H4 (cell line): ENCODE results near the gene GFRA1. TPM values are rescaled to one million over a fixed set of nuclear protein-coding genes. Genes with fewer than 3 reads are reported as not detected.
A peak's percentile ranks its signal among the peaks of the same experiment; 100 is the strongest.

ENCODE experiments used
- DNase-seq: peaks from one replicate; pipeline ENCODE4 v3.0.0-alpha.2; 2015; ENCODE audit warnings: low spot score
- total RNA-seq: library from RNA; depleted of rRNA; stranded (reverse); fragments of >200 nt; shearing (Covaris generic); gene quantifications from 2 replicates; pipeline ENCODE4 v1.2.3, GENCODE V29; 2014

Gene GFRA1
- total RNA-seq, 1 experiment from 2014 or later = 2.6 TPM

DNA sequence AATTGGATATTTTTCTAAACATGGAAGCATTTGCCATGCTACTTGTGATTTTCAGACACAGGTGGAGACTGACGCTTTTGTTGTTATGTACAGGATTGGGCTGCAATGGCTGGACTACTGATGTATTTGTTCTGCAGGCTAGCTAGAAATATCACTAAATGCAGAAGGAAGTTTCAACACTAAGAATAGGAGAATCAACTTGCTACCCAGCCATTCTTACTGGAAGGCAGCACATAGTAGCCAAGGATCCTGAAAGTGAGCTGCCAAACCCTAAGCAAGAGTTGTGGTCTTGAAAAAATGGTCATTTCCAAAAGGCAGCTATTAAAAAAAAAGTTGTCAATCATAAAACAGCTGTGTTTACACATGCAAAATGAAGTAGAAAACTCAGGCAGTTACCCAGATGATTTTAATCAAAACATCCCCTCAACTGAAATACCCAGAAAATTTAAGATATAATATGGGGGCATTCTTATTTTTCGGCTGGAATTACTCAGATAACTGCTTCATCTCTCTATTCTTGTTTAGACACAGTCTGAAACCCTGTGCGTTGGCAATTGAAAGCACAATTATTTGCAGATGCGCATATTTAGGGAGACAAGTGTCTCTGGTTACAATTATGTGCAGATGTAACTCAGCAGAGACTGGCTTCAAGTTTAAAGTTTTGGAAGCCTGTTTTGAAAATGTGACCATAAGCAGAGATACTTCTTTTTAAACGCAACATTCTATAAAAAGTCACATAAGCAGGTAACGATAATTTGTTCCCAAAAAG lies 31.2 kb downstream of the GFRA1 start:
- no peak for DNase-seq

DNA sequence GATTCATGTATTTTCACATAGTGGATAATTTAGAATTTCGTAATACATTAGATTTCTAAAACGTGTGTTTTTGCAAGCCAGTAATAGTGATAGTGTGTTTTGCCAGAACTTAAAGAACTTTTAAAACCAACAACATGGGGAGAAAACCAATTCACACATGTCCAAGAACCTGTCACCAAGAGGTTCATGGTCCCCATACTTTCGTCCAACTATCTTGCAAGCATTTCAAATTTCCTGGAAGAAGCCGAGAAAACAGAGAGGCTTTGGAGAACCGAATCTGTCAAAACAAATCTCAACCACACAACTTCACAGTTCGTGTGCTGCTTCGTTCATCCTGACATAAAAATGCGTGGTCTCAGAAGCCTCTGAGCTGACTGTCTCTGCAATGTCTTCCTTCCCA lies 31.9 kb downstream of the GFRA1 start:
- DNase-seq = no peak

GRCh38 chr10:116240157-116240950 lies 32.7 kb downstream of the GFRA1 start:
- no peak for DNase-seq

GRCh38 chr10:116239229-116239628 lies 33.8 kb downstream of the GFRA1 start:
- DNase-seq = no peak

DNA sequence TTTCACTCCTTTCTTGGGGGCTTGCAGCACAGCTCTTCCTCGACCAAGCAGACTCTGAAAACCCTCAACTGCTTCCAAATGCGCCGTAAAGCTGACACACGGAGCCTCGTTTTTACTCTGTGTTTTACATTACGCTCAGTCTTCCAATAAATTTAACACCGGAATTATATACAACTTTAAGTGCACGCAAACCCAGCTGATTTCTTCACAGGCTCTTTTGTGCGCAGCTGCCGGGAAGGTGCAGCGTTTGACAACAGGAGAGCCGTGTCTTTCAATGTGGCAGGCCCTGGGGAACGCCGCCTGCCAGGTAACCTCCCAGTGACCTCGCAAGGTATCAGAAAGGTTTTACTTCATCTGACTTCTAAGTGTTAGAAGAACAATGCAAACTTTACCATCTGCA lies 35.0 kb downstream of the GFRA1 start:
- DNase-seq = no peak

GRCh38 chr10:116237260-116237659 lies 35.7 kb downstream of the GFRA1 start:
- no peak for DNase-seq

- no peak for DNase-seq
Observed at GRCh38 chr10:116233230-116233629, 39.8 kb downstream of the GFRA1 start.

GRCh38 chr10:116232613-116233012 lies 40.4 kb downstream of the GFRA1 start:
- DNase-seq = no peak

DNA sequence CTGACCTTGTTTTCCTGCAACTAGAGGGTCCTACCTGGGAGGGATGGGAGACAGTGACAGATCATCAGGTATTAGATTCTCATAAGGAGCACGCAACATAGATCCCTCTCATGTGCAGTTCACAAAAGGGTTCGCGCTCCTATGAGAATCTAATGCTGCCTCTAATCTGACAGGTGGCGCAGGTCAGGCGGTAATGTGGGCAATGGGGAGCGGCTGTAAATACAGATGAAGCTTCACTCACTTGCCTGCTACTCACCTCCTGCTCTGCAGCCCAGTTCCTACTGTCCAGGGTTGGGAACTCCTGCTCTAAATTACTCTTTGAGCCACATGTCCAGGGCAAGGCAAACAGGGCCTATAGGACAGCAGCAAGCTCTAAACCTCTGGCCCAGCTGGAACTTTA lies 46.2 kb downstream of the GFRA1 start:
- no peak for DNase-seq

- DNase-seq = no peak
Observed at GRCh38 chr10:116226053-116226452, 47.0 kb downstream of the GFRA1 start.

- no peak for DNase-seq
Observed at GRCh38 chr10:116223289-116223688, 49.7 kb downstream of the GFRA1 start.

- DNase-seq = no peak
Observed at GRCh38 chr10:116221053-116221452, 52.0 kb downstream of the GFRA1 start.

DNA sequence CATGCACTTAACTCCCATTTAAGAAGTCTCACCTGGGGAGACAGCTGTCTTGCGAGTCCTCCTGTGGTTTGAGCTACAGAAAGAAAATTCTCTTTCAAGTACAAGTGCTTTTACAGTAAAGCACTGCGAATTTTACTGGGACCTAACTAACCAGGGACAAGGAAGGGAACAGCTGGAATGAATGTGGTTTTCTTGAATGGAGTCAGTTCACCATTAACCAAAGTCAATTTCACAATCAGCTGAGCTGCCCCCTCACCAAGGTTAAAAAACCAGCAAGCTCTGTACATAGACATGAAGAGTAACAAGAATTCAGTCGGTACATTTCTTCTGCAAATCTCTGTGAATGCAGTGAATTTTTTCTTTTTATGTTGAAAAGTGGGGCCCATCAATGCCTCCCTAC lies 56.3 kb downstream of the GFRA1 start:
- DNase-seq = no peak

DNA sequence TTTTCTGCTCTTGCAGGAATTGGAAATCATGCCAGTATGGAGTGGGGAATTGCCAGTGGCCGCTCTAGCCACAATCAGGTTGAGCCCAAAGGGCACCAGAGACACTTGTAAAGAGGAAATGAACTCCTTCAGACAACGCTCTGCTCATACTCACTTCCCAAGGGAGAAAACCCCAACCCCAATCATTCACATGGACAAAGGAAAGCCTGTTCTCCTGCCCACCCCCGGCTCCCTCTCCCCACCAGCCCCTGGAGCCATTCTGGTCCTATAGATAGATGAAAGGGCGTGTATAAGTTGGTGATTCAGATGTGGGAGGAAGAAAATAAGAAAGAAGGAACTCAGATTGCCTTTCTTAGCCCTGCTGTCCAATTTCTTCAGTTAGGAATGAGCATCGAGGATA lies 57.4 kb downstream of the GFRA1 start:
- DNase-seq = no peak

GRCh38 chr10:116211682-116212081 lies 61.3 kb downstream of the GFRA1 start:
- peak; percentile 94 for DNase-seq

DNA sequence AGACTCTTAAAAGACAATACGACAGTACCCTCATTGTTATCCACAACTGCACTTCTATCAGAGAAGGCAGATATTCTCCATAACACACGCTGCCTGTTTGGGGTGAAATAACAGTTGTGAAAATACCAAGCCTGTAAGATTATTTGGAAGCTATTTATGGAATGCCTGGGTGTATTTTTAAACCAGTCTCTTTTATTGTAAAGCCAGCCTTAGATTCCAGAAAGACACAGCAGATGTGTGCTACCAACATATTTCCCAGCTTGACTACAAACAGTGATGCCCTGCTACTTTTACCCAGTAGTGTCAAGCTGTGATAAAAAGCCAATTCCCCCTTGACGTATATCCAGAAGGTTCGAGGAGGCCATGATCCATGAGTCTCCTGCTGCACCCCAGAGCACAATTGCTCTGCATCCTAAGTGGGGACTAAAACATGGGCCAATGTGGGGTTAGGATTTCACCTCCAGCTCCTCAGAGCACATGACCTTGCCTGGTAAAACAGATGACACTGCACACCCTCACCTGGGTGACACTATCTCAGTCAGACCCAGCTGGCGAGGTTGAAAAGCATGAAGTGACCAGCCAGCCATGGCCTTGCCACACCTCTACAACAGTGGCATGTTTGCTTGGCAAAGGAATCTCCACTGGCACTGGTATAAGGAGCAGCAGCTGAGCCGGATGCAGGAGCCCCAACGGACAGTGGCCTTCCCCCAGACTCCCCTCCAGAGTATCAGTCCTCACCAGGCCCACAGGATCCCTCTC lies 62.2 kb downstream of the GFRA1 start:
- no peak for DNase-seq

GRCh38 chr10:116209781-116210180 lies 63.2 kb downstream of the GFRA1 start:
- no peak for DNase-seq

DNA sequence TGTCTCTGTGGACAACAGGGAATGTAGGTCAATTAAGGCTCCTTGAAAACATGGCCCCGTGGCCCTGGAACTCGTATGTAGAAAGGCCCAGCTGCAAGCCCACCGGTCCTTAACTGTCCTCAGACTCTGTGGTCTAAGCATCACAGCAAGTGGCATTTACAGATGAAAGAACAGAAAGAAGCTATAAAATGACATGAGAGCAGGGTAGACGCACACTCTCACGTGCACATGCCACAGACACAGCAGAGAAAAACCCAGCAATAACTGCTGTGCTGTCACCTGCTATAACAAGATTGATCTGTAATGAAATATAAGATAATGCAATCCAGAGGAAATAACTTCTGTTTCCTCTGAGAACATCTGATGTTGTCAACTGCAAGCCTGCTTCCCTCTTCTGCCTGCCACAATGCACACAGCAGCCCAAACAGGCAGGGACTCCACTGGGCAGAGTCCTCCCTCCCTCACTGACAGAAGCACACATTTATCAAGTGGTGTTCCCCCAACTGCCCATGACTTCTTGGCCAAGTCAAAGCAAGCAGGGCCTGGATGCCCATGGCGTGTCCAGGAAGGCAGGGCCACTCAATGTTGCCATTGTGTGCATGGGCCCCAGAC lies 63.9 kb downstream of the GFRA1 start:
- DNase-seq = no peak

GRCh38 chr10:116207690-116208089 lies 65.3 kb downstream of the GFRA1 start:
- DNase-seq = no peak

- no peak for DNase-seq
Observed at GRCh38 chr10:116203661-116204060, 69.3 kb downstream of the GFRA1 start.

DNA sequence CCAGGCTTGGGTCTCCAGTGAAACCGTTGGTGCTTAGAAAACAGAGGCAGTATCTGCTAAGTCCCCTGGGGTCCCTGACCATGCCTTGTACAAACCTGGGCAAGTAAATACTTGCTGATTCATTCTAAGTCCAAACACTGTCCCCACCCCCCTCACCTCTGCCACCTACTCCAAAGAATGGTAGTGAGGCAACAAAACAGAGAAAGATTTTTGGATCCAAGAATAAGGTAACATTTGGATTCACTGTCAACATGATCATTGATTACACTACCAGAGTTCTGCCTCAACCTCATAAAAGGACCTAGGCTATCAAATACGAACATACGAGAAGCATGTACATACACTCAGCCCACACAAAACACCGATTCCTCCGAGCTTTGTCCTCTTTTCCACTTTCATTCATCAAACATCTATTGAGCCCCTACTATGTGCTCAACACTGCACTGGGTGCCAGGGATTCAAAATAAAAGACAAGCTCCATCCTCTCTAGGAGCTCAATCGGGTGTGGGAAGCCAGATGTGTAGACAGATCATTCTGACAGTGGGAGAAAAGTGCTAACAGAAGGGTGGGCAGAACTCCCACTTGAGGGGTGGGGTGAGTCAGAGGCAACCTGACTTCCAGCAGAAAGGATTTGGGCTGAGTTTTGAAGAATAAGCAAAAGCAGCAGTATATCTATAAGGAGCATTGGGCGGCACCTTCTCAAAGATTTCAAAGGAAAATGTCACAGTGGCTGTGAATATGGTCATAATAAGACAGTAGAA lies 71.2 kb downstream of the GFRA1 start:
- no peak for DNase-seq
